Lung (tissue), 12 donors: ENCODE measurements around the gene IPPK. TPM values are rescaled to one million over a fixed set of nuclear protein-coding genes. Genes with fewer than 3 reads are reported as not detected.

ENCODE experiments used
- ATAC-seq: fragments of 200-7000 bp; cut with Tn5 transposase; one replicate; pipeline ENCODE4 v1.9.1; 2020; ENCODE audit warnings: moderate number of reproducible peaks; ENCODE audit not compliant: insufficient read depth, low FRiP score
- DNase-seq, 3 donors: peaks; one replicate each; pipeline ENCODE4 v3.0.0-alpha.2; 2013 to 2017
- H3K27ac ChIP-seq, 2 donors: one replicate each; pipeline ENCODE4 v1.5.1; 2013; ENCODE audit warnings: mild to moderate bottlenecking in 2 of 2, moderate library complexity in 2 of 2, control low read depth in 1 of 2, inconsistent platforms in 1 of 2, low read depth in 1 of 2, low read length in 1 of 2
- H3K27me3 ChIP-seq, 3 donors: one replicate each; pipeline ENCODE4 v1.5.1; 2013; ENCODE audit warnings: low read length in 2 of 3; ENCODE audit not compliant: control insufficient read depth in 3 of 3, insufficient read depth in 3 of 3
- H3K36me3 ChIP-seq, 4 donors: one replicate each; pipeline ENCODE4 v1.5.1; 2013; ENCODE audit warnings: low read length in 4 of 4, mild to moderate bottlenecking in 1 of 4, moderate library complexity in 1 of 4; ENCODE audit not compliant: control insufficient read depth in 4 of 4, insufficient read depth in 4 of 4
- H3K4me1 ChIP-seq, 5 donors: one replicate each; pipeline ENCODE4 v1.5.1; 2013; ENCODE audit warnings: low read length in 5 of 5, mild to moderate bottlenecking in 2 of 5, moderate library complexity in 1 of 5; ENCODE audit not compliant: control insufficient read depth in 5 of 5, insufficient read depth in 5 of 5
- H3K4me3 ChIP-seq: one replicate; pipeline ENCODE4 v1.5.1; 2013; ENCODE audit warnings: mild to moderate bottlenecking, control low read depth, moderate library complexity
- H3K9ac ChIP-seq, 2 donors: one replicate each; pipeline ENCODE4 v1.5.1; 2013; ENCODE audit warnings: low read length in 2 of 2, control low read depth in 1 of 2; ENCODE audit not compliant: insufficient read depth in 1 of 2
- H3K9me3 ChIP-seq, 4 donors: one replicate each; pipeline ENCODE4 v1.5.1; 2013; ENCODE audit warnings: low read length in 3 of 4, mild to moderate bottlenecking in 1 of 4, moderate library complexity in 1 of 4; ENCODE audit not compliant: control insufficient read depth in 4 of 4, insufficient read depth in 3 of 4
- CTCF ChIP-seq: IDR thresholded peaks from 2 replicates; pipeline ENCODE4 v1.5.1; 2012; ENCODE audit warnings: mild to moderate bottlenecking; ENCODE audit errors: control extremely low read depth, extremely low read depth
- WGBS, 2 donors: extraction: QIAGEN DNeasy Blood & Tissue Kit; methylation state at CpG; one replicate each; pipeline ENCODE4 v1.1.7; 2013; 5-methylcytosine and 5-hydroxymethylcytosine counted together
- polyA plus RNA-seq, 2 donors: library from polyadenylated mRNA; stranded (reverse); fragments of 200-250 nt; gene quantifications; one replicate each; pipeline ENCODE4 v1.2.1, GENCODE V29; 2013
- total RNA-seq, 2 donors: library from RNA; depleted of rRNA in 1 of 2; stranded (reverse); fragments of >200 nt in 1 of 2; gene quantifications; one replicate each; pipeline ENCODE4 v1.2.1, GENCODE V29; 2014 to 2021
- donor health status: control.
- donor health status: control.
- donor health status: Bipolar disorder and iron deficiency.
- donor health status: healthy.
- donor health status: DM: yes; HTN: yes; CAD: no.

Gene IPPK
- total and polyA plus RNA-seq, 4 donors, result 6.0 to 9.6 (median 6.8) TPM

- no peak for DNase-seq
- no peak overlapping the region for H3K4me3 ChIP-seq
- H3K27ac ChIP-seq, result no peak overlapping the region
- no peaks in the 10 kb centered on the region for H3K9me3 ChIP-seq
- peaks cover 9 to 40% (median 17%) of the 10 kb centered on the region in 4 donors for H3K36me3 ChIP-seq
- H3K27me3 ChIP-seq, result no peaks in the 10 kb centered on the region
- TF ChIP-seq CTCF, result no peak
- no peak overlapping the region for H3K9ac ChIP-seq
- WGBS, 2 donors, result 94 to 99% methylated on average over 6 of the region's 6 CpGs
- H3K4me1 ChIP-seq, result no peaks in the 10 kb centered on the region
- no peak for ATAC-seq
Measured at GRCh38 chr9:92650296-92650695, 19.6 kb downstream of the IPPK start.

GRCh38 chr9:92649007-92649406, 20.9 kb downstream of the IPPK start:
- H3K4me1 ChIP-seq, result no peaks in the 10 kb centered on the region
- H3K27ac ChIP-seq, result no peak overlapping the region
- ATAC-seq, result no peak
- H3K9ac ChIP-seq, result no peak overlapping the region
- DNase-seq, result no peak
- no peaks in the 10 kb centered on the region for H3K9me3 ChIP-seq
- H3K36me3 ChIP-seq, result peaks cover 12 to 38% (median 22%) of the 10 kb centered on the region in 4 donors
- H3K27me3 ChIP-seq, result no peaks in the 10 kb centered on the region
- H3K4me3 ChIP-seq, result no peak overlapping the region
- TF ChIP-seq CTCF, result no peak
- 95 to 96% methylated on average over 5 of the region's 5 CpGs for WGBS, 2 donors

- H3K27me3 ChIP-seq, result no peaks in the 10 kb centered on the region
- no peak for TF ChIP-seq CTCF
- H3K9me3 ChIP-seq, result no peaks in the 10 kb centered on the region
- peaks cover 15 to 38% (median 24%) of the 10 kb centered on the region in 4 donors for H3K36me3 ChIP-seq
- no peak overlapping the region for H3K9ac ChIP-seq
- no peak overlapping the region for H3K4me3 ChIP-seq
- no peaks in the 10 kb centered on the region for H3K4me1 ChIP-seq
- H3K27ac ChIP-seq, result no peak overlapping the region
- DNase-seq (no peak), ATAC-seq (no peak)
- WGBS, 2 donors, result 87 to 92% methylated on average over 6 of the region's 6 CpGs
Measured at GRCh38 chr9:92648474-92648971, 21.4 kb downstream of the IPPK start.
